ENCODE results near the gene MRPS24. TPM values are rescaled to one million over a fixed set of nuclear protein-coding genes. Genes with fewer than 3 reads are reported as not detected.
"Not testable (repeated sequence)": the region's sequence is repeated elsewhere in the genome, so short reads cannot be mapped to it uniquely, and the experiment has no call there.

MRPS24 gene
- total RNA-seq, 2 experiments from 2014 or later, result 121 to 149 TPM

DNA sequence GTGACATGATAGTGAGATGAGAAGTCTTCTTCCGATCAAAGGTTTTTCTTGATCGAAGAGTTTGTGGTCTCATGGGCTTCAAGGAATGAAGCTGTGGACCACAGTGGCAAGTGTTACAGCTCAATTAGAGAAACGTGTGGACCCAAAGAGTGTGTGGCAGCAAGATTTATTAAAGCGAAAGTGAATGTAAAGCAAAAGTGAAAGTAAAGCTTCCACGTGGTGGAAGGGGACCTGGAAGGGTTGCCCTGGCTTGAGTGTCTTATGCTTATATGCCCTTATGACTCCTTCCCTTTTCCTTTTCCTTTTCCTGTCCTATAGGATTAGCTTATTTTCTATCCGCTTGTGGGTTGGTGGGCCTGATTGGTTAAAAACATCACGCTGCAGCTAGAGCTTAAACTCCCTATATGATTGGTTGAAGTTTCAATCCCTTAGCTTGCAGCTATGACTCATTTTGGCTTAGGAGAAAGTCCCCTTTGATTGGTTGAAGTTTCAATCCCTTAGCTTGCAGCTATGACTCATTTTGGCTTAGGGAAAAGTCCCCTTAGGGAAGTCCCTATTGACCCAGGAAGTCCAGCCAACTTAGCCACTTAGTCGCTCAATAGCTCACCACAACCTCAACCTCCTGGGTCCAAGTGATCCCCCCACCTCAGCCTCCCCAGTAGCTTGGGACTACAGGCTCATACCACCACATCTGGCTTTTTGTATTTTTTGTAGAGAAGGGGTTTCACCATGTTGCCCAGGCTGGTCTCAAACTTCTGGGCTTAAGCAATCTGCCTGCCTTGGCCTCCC lies 34.7 kb downstream of the MRPS24 start:
- peak; percentile 62 for DNase-seq
- POLR2A ChIA-PET, result interaction anchor here (0.7 to 1.4 kb wide), 4 partner anchors 84 to 252 kb away, joined by 3 to 7 read pairs (median 4); partner anchors contain the start of gene STK17A
- no peaks in the 10 kb centered on the region for H3K27me3 Mint-ChIP-seq
- intact Hi-C loops (cut with DNase I, micrococcal nuclease), result loop anchor here (1.0 to 10.0 kb wide), 10 partner anchors 35 to 1892 kb away; partner anchors contain the start of genes COA1 (in 2 of the 2), BLVRA (in 1 of the 2), MRPL32 (in 1 of the 2) and MRPS24 (in 1 of the 2)
- peaks cover 30% of the 10 kb centered on the region for H3K4me1 Mint-ChIP-seq
- H3K4me3 Mint-ChIP-seq, result peak overlapping the region; percentile 66
- H3K9me3 Mint-ChIP-seq (ENCODE audit: low read depth), result peaks cover 8% of the 10 kb centered on the region
- ATAC-seq, result peak; percentile 80
- peaks cover 8% of the 10 kb centered on the region for H3K36me3 Mint-ChIP-seq (ENCODE audit: low read depth)
- peak overlapping the region; percentile 93 for H3K27ac Mint-ChIP-seq
- CTCF ChIA-PET, result interaction anchor here (0.6 to 6.4 kb wide), 12 partner anchors 8 to 903 kb away, joined by 3 to 76 read pairs (median 4); partner anchors contain the start of genes COA1, PSMA2 and STK17A

DNA sequence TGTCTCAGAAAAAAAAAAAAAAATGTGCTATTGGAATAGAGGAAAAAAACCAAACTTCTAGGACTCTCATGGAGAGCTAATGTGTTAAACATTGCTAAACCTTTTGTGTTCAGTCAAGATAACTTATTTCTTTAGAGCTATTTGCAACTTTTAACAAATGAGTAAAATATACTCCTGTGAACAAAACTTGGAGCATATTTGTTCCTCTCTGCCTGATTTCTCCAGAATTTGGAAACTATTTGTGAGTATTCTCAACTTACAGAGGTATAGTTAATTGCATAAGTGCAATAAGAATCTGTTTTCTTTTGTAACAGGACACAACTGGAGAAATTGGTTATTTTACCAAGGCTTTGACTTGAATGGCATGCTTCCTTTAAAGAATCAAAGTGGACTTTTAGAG lies 38.4 kb downstream of the MRPS24 start:
- H3K4me3 Mint-ChIP-seq; ATAC-seq; DNase-seq; H3K36me3 Mint-ChIP-seq (ENCODE audit: low read depth); H3K9me3 Mint-ChIP-seq (ENCODE audit: low read depth); H3K27ac Mint-ChIP-seq; CTCF ChIA-PET: not testable (repeated sequence)
- intact Hi-C loops (cut with DNase I, micrococcal nuclease), result loop anchor here (5.0 to 10.0 kb wide), 3 partner anchors 69 to 896 kb away; partner anchors contain the start of genes MRPL32 (in 1 of the 2) and PSMA2 (in 1 of the 2)
- POLR2A ChIA-PET, result interaction anchor here (0.6 kb wide), 1 partner anchor 257 kb away, joined by 3 read pairs; no protein-coding TSS in a partner anchor
- Mint-ChIP-seq H3K27me3 (peaks cover 22% of the 10 kb centered on the region), H3K4me1 (peaks cover 26% of the 10 kb centered on the region)

DNA sequence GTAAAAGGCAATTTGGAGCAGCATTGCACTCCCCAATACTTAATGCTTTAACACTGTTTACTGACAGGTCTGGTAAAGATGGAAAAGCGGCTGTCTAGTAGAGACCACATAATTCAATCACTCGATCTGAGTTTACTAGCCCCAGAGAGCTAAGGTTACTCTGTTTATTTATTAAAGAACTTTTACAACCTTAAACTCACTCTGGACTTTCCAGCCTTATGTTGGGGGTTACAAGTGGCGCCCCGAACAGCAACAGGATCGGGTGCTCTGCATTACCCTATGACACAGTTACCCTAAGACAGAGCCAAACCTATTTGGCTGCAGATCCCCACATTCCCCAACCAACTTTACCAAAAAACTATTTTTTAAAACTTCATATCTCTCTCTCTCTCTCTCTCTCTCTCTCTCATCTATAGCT lies 43.9 kb downstream of the MRPS24 start:
- H3K4me1 Mint-ChIP-seq, result peaks cover 2% of the 10 kb centered on the region
- CTCF ChIA-PET, result interaction anchor here (0.8 to 2.9 kb wide), 5 partner anchors 13 to 244 kb away, joined by 4 to 14 read pairs (median 6); partner anchors contain the start of gene STK17A
- POLR2A ChIA-PET, result no interaction called here
- intact Hi-C loops (cut with DNase I, micrococcal nuclease), result no loop called here
- H3K9me3 Mint-ChIP-seq (ENCODE audit: low read depth), result no peaks in the 10 kb centered on the region
- no peak overlapping the region for H3K4me3 Mint-ChIP-seq
- DNase-seq (no peak), ATAC-seq (no peak)
- H3K36me3 Mint-ChIP-seq (ENCODE audit: low read depth), result no peaks in the 10 kb centered on the region
- H3K27me3 Mint-ChIP-seq, result peaks cover 36% of the 10 kb centered on the region
- H3K27ac Mint-ChIP-seq, result no peak overlapping the region

DNA sequence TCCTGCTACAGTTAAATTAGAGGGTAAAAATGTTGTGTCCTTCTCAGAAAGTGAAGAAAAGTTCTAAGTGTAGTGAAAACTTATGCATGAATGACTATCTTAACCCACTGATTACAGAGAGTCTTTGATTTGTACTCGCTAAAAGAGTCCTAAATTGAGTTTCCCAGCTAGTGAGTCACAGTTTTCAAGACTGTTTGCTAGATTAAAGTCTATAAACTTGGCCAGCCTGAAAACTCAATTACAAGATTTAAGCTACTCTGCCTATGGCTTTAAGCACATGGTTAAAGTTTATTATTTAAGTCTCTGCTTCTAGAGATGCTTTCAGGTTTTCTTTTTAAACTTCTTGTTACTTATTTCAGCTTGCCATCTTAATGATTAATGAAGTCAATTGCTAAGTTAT lies 44.4 kb downstream of the MRPS24 start:
- H3K4me3 Mint-ChIP-seq, result no peak overlapping the region
- ChIA-PET CTCF (interaction anchor here (0.7 to 2.9 kb wide), 6 partner anchors 14 to 959 kb away, joined by 3 to 14 read pairs (median 6); partner anchors contain the start of gene STK17A), POLR2A (no interaction called here)
- no peaks in the 10 kb centered on the region for H3K9me3 Mint-ChIP-seq (ENCODE audit: low read depth)
- no peak overlapping the region for H3K27ac Mint-ChIP-seq
- H3K27me3 Mint-ChIP-seq, result peaks cover 39% of the 10 kb centered on the region
- intact Hi-C loops (cut with DNase I, micrococcal nuclease), result loop anchor here in 1 of 2 experiments (5.0 kb wide), 1 partner anchor 58 kb away; no protein-coding TSS in a partner anchor
- H3K36me3 Mint-ChIP-seq (ENCODE audit: low read depth), result no peaks in the 10 kb centered on the region
- ATAC-seq, result peak; percentile 49
- peaks cover 2% of the 10 kb centered on the region for H3K4me1 Mint-ChIP-seq
- no peak for DNase-seq

DNA sequence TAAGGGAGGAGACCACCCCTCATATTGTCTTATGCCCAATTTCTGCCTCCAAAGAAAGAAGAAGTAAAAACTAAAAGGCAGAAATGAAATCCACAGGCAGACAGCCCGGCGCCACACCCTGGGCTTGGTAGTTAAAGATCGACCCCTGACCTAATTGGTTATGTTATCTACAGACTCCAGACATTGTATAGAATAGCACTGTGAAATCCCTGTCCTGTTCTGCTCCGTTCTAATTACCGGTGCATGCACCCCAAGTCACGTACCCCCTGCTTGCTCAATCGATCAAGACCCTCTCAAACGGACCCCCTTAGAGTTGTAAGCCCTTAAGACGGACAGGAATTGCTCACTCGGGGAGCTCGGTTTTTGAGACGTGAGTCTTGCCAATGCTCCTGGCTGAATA lies 44.8 kb downstream of the MRPS24 start:
- H3K9me3 Mint-ChIP-seq (ENCODE audit: low read depth); H3K27ac Mint-ChIP-seq; H3K4me1 Mint-ChIP-seq; POLR2A ChIA-PET; H3K4me3 Mint-ChIP-seq; H3K36me3 Mint-ChIP-seq (ENCODE audit: low read depth); ATAC-seq; DNase-seq: not testable (repeated sequence)
- intact Hi-C loops (cut with DNase I, micrococcal nuclease), result loop anchor here in 1 of 2 experiments (5.0 kb wide), 1 partner anchor 57 kb away; no protein-coding TSS in a partner anchor
- peaks cover 39% of the 10 kb centered on the region for H3K27me3 Mint-ChIP-seq
- CTCF ChIA-PET, result interaction anchor here (0.6 to 2.9 kb wide), 5 partner anchors 14 to 959 kb away, joined by 3 to 14 read pairs (median 4); partner anchors contain the start of gene STK17A

DNA sequence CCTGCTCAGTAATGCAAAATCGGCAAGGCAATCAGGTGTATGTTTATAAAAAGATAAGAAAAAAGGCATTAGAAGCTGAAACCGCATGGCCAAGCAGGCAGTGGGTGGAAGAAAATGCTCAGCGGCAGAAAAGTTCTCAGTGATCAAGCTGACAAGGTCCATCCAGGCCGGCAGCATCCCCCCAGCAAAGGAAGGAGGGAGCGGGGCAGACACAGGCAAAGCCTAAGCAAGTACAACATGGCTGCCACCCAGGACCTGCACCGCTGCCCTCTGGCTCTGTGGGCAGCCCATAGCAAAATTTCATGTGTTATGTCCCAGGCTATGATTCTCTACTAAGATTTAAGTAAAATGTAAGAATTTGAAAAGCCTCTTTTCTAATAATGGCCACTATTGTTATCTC lies 45.4 kb downstream of the MRPS24 start:
- peaks cover 35% of the 10 kb centered on the region for H3K27me3 Mint-ChIP-seq
- no peak overlapping the region for H3K27ac Mint-ChIP-seq
- intact Hi-C loops (cut with DNase I, micrococcal nuclease), result loop anchor here in 1 of 2 experiments (5.0 kb wide), 1 partner anchor 57 kb away; no protein-coding TSS in a partner anchor
- H3K9me3 Mint-ChIP-seq (ENCODE audit: low read depth), result no peaks in the 10 kb centered on the region
- no peaks in the 10 kb centered on the region for H3K36me3 Mint-ChIP-seq (ENCODE audit: low read depth)
- DNase-seq (no peak), ATAC-seq (no peak)
- H3K4me1 Mint-ChIP-seq, result peaks cover 2% of the 10 kb centered on the region
- no peak overlapping the region for H3K4me3 Mint-ChIP-seq
- POLR2A ChIA-PET, result no interaction called here
- CTCF ChIA-PET, result interaction anchor here (2.9 kb wide), 1 partner anchor 15 kb away, joined by 14 read pairs; no protein-coding TSS in a partner anchor

DNA sequence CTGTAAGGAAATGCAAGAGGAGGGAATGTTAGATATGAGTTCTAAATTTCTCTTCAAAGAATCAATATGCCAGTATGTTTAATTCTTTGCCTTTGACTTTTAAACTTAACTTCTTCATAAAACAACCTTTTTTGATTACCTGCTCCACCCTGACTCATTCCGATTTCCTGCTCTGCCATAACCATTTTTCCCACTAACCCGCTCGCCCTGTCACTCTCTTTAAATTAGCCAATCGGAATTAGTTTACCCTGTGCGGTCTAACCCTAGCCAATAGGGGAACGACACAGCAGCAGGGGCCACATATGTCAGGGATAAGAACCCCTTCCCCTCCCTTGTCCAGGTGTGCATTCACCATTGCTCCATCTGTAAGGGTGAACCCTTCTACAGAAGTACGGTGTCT lies 45.9 kb downstream of the MRPS24 start:
- CTCF ChIA-PET; DNase-seq; H3K4me3 Mint-ChIP-seq; H3K27ac Mint-ChIP-seq; H3K9me3 Mint-ChIP-seq (ENCODE audit: low read depth); ATAC-seq; H3K36me3 Mint-ChIP-seq (ENCODE audit: low read depth); POLR2A ChIA-PET; H3K4me1 Mint-ChIP-seq: not testable (repeated sequence)
- intact Hi-C loops (cut with DNase I, micrococcal nuclease), result loop anchor here in 1 of 2 experiments (5.0 kb wide), 1 partner anchor 56 kb away; no protein-coding TSS in a partner anchor
- peaks cover 32% of the 10 kb centered on the region for H3K27me3 Mint-ChIP-seq

Other genes starting within 250 kb of the MRPS24 start
- gene COA1, start 140.0 kb downstream of the MRPS24 start, total RNA-seq, result 10 to 100 TPM; 76.9 to 77.1 TPM
- 10 to 100 TPM; 16.0 to 31.2 TPM for gene BLVRA, start 110.8 kb downstream of the MRPS24 start, total RNA-seq
- gene URGCP, start 37.1 kb upstream of the MRPS24 start, total RNA-seq, result 10 to 100 TPM; 22.2 to 23.0 TPM
- gene UBE2D4, start 56.9 kb upstream of the MRPS24 start, total RNA-seq, result 10 to 100 TPM; 10.1 to 10.7 TPM
- not detected for gene SPDYE1, start 128.4 kb upstream of the MRPS24 start, total RNA-seq
- gene DBNL, start 175.2 kb upstream of the MRPS24 start, total RNA-seq, result 100 to 1,000 TPM; 106 to 117 TPM
- not detected for gene PGAM2, start 196.1 kb upstream of the MRPS24 start, total RNA-seq
- gene POLM, start 213.0 kb upstream of the MRPS24 start, total RNA-seq, result 10 to 100 TPM; 27.0 to 29.9 TPM
- 10 to 100 TPM; 18.2 to 18.3 TPM for gene AEBP1, start 234.8 kb upstream of the MRPS24 start, total RNA-seq